GM13977 (cell line): Measurements from ENCODE around the gene AQP11.
"Not testable (repeated sequence)": the region's sequence is repeated elsewhere in the genome, so short reads cannot be mapped to it uniquely, and the experiment has no call there.

Experiments used
- DNase-seq: peaks from one replicate; pipeline ENCODE4 v3.0.0; 2012; ENCODE audit warnings: low spot score
- CTCF ChIP-seq: IDR thresholded peaks from 2 replicates; pipeline ENCODE4 v1.5.1; 2012; ENCODE audit warnings: mild to moderate bottlenecking, control low read depth; ENCODE audit not compliant: insufficient read depth; ENCODE audit errors: extremely low read depth, missing control alignments
- in situ Hi-C: fragments of 300-500 bp; cut with MboI; formaldehyde crosslinking; loops from one replicate; pipeline ENCODE4 v1.12.0; 2022; ENCODE audit warnings: low sequenced_read_pairs, low pct_unique_long_range_greater_than_20kb, mixed read lengths, inconsistent platforms; ENCODE audit not compliant: unreplicated experiment

AQP11 gene

GRCh38 chr11:77568916-77569675 lies 20.7 kb upstream of the AQP11 start:
- TF ChIP-seq CTCF: no peak
- no peak for DNase-seq
- in situ Hi-C loops: no loop called here

- in situ Hi-C loops: no loop called here
- DNase-seq: no peak
- no peak for TF ChIP-seq CTCF
These were observed 20.1 kb upstream of the AQP11 start for GRCh38 chr11:77569676-77570070.

- in situ Hi-C loops, DNase-seq: not testable (repeated sequence)
These were observed 18.9 kb upstream of the AQP11 start for GRCh38 chr11:77570896-77571295.

GRCh38 chr11:77575428-77575827 lies 14.3 kb upstream of the AQP11 start:
- DNase-seq, in situ Hi-C loops: not testable (repeated sequence)

GRCh38 chr11:77580712-77581337 lies 8.9 kb upstream of the AQP11 start:
- in situ Hi-C loops: no loop called here
- no peak for DNase-seq
- TF ChIP-seq CTCF: no peak

GRCh38 chr11:77589181-77589520 lies 602 bp upstream of the AQP11 start:
- no peak for TF ChIP-seq CTCF
- in situ Hi-C loops: no loop called here
- DNase-seq: no peak

- in situ Hi-C loops: no loop called here
- no peak for TF ChIP-seq CTCF
- no peak for DNase-seq
These were observed 535 bp downstream of the AQP11 start for GRCh38 chr11:77590194-77590782.
